Measurements from ENCODE around the gene CYP2C19. TPM values are rescaled to one million over a fixed set of nuclear protein-coding genes. Genes with fewer than 3 reads are reported as not detected.
"Not testable (repeated sequence)": the region's sequence is repeated elsewhere in the genome, so short reads cannot be mapped to it uniquely, and the experiment has no call there.

CYP2C19 gene
- total RNA-seq, 1 experiment from 2014 or later = not detected

- BruUV-seq (replicated peaks) = no TSS peak
- Histone ChIP-seq H3K79me2 (ENCODE audit: low read length) (no peaks in the 10 kb centered on the region), H4K20me1 (ENCODE audit: low read length) (no peaks in the 10 kb centered on the region), H3K4me1 (ENCODE audit: insufficient read depth, low read length) (no peaks in the 10 kb centered on the region), H3K27me3 (ENCODE audit: low read length) (0 out of 2 replicates have a peak, but pooled peaks cover 5% of the 10 kb centered on the region), H3F3A (ENCODE audit: low read length, unreplicated experiment) (no peaks in the 10 kb centered on the region), H3K9me3 (ENCODE audit: low read length) (no peaks in the 10 kb centered on the region), H3K4me3 (ENCODE audit: low read length) (no peak overlapping the region), H3K9me2 (replicated peaks; ENCODE audit: low read length) (no peaks in the 10 kb centered on the region), H3K9ac (ENCODE audit: low read length) (no peak overlapping the region), H2AFZ (ENCODE audit: low read length) (no peak overlapping the region), H3K4me2 (ENCODE audit: low read length) (no peak overlapping the region), H3K27ac (ENCODE audit: low read length) (no peak overlapping the region), H3K36me3 (ENCODE audit: low read depth, low read length) (no peaks in the 10 kb centered on the region)
- no peak for TF ChIP-seq EZH2phosphoT487 (IDR thresholded peaks at IDR 0.05; ENCODE audit: borderline replicate concordance, low read length)
- no peak for TF ChIP-seq EZH2 (IDR thresholded peaks at IDR 0.05; ENCODE audit: low read length, unreplicated experiment)
- ATAC-seq (no peak), DNase-seq (no peak)
- intact Hi-C loops (cut with micrococcal nuclease) = no loop called here
- ChIA-PET CTCF (no interaction called here), POLR2A (ENCODE audit: unreplicated experiment) (no interaction called here)
These were observed 128.0 kb downstream of the CYP2C19 start for GRCh38 chr10:94890264-94891022.

DNA sequence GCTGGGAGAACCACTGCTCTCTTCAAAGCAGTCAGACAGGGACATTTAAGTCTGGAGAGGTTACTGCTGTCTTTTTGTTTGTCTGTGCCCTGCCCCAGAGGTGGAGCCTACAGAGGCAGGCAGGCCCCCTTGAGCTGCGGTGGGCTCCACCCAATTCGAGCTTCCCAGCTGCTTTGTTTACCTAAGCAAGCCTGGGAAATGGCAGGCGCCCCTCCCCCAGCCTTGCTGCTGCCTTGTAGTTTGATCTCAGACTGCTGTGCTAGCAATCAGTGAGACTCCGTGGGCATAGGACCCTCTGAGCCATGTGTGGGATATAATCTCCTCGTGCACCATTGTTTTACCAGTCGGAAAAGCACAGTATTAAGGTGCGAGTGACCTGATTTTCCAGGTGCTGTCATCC lies 135.9 kb downstream of the CYP2C19 start:
- H3K79me2 ChIP-seq (ENCODE audit: low read length); ATAC-seq; H3K4me2 ChIP-seq (ENCODE audit: low read length); H3K27me3 ChIP-seq (ENCODE audit: low read length); POLR2A ChIA-PET (ENCODE audit: unreplicated experiment); H3K27ac ChIP-seq (ENCODE audit: low read length); H3K36me3 ChIP-seq (ENCODE audit: low read depth, low read length); H2AFZ ChIP-seq (ENCODE audit: low read length); BruUV-seq (replicated peaks); DNase-seq; H4K20me1 ChIP-seq (ENCODE audit: low read length); H3F3A ChIP-seq (ENCODE audit: low read length, unreplicated experiment); intact Hi-C loops (cut with micrococcal nuclease); H3K9me3 ChIP-seq (ENCODE audit: low read length); H3K4me1 ChIP-seq (ENCODE audit: insufficient read depth, low read length); H3K9me2 ChIP-seq (replicated peaks; ENCODE audit: low read length); CTCF ChIA-PET; H3K9ac ChIP-seq (ENCODE audit: low read length); H3K4me3 ChIP-seq (ENCODE audit: low read length): not testable (repeated sequence)

DNA sequence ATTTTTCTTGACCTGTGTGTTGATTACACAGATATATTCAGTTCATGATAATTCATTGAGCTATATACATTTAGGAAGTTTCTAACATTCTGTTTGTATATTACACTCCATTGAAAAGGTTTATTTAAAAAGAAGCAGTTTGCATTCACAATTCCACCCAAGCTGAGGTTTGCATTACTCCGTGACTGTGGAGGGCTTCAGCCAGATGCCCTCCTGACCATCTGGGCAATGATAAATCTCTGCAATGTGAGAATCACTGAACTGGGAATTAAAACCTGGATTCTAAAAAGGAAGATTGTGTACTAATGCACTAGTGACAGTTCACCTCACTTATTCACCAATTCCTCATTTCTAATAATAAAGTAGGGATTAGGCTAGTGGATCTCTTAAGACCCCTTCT lies 139.6 kb downstream of the CYP2C19 start:
- H3K9ac ChIP-seq (ENCODE audit: low read length) = no peak overlapping the region
- no peak overlapping the region for H3K27ac ChIP-seq (ENCODE audit: low read length)
- intact Hi-C loops (cut with micrococcal nuclease) = no loop called here
- no peaks in the 10 kb centered on the region for H3F3A ChIP-seq (ENCODE audit: low read length, unreplicated experiment)
- ChIA-PET POLR2A (ENCODE audit: unreplicated experiment) (no interaction called here), CTCF (no interaction called here)
- no peak overlapping the region for H3K4me3 ChIP-seq (ENCODE audit: low read length)
- no peak for TF ChIP-seq EZH2 (IDR thresholded peaks at IDR 0.05; ENCODE audit: low read length, unreplicated experiment)
- TF ChIP-seq, protein P1, sequence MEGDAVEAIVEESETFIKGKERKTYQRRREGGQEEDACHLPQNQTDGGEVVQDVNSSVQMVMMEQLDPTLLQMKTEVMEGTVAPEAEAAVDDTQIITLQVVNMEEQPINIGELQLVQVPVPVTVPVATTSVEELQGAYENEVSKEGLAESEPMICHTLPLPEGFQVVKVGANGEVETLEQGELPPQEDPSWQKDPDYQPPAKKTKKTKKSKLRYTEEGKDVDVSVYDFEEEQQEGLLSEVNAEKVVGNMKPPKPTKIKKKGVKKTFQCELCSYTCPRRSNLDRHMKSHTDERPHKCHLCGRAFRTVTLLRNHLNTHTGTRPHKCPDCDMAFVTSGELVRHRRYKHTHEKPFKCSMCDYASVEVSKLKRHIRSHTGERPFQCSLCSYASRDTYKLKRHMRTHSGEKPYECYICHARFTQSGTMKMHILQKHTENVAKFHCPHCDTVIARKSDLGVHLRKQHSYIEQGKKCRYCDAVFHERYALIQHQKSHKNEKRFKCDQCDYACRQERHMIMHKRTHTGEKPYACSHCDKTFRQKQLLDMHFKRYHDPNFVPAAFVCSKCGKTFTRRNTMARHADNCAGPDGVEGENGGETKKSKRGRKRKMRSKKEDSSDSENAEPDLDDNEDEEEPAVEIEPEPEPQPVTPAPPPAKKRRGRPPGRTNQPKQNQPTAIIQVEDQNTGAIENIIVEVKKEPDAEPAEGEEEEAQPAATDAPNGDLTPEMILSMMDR (conservative IDR thresholded peaks at IDR 0.05; ENCODE audit: low read depth, low read length) = no peak
- TF ChIP-seq EZH2phosphoT487 (IDR thresholded peaks at IDR 0.05; ENCODE audit: borderline replicate concordance, low read length) = no peak
- no peak overlapping the region for H2AFZ ChIP-seq (ENCODE audit: low read length)
- no peak overlapping the region for H3K4me2 ChIP-seq (ENCODE audit: low read length)
- H3K9me2 ChIP-seq (replicated peaks; ENCODE audit: low read length) = no peaks in the 10 kb centered on the region
- no peaks in the 10 kb centered on the region for H3K79me2 ChIP-seq (ENCODE audit: low read length)
- H3K9me3 ChIP-seq (ENCODE audit: low read length) = no peaks in the 10 kb centered on the region
- H3K36me3 ChIP-seq (ENCODE audit: low read depth, low read length) = no peaks in the 10 kb centered on the region
- H3K4me1 ChIP-seq (ENCODE audit: insufficient read depth, low read length) = no peaks in the 10 kb centered on the region
- H4K20me1 ChIP-seq (ENCODE audit: low read length) = no peaks in the 10 kb centered on the region
- BruUV-seq (replicated peaks) = no TSS peak
- no peak for DNase-seq
- H3K27me3 ChIP-seq (ENCODE audit: low read length) = no peaks in the 10 kb centered on the region
- no peak for ATAC-seq
